Neuronal stem cell (in vitro differentiated cells): ENCODE results near the gene PACRG.

Experiments used
- DNase-seq: peaks from one replicate; pipeline ENCODE4 v3.0.0-alpha.2; 2013; ENCODE audit warnings: low spot score
- H2AFZ ChIP-seq: one replicate; pipeline ENCODE4 v1.6.1; 2013; ENCODE audit warnings: mild to moderate bottlenecking, low read length, inconsistent platforms
- H2AK5ac ChIP-seq: 2 replicates; pipeline ENCODE4 v1.6.1; 2013; ENCODE audit warnings: low read depth, mild to moderate bottlenecking, inconsistent platforms, low read length, moderate library complexity, mixed read lengths
- H2BK120ac ChIP-seq: 2 replicates; pipeline ENCODE4 v1.6.1; 2013; ENCODE audit warnings: low read depth, mild to moderate bottlenecking, inconsistent platforms, low read length, moderate library complexity, mixed read lengths
- H2BK12ac ChIP-seq: one replicate; pipeline ENCODE4 v1.6.1; 2013; ENCODE audit warnings: low read length, inconsistent platforms
- H2BK15ac ChIP-seq: 2 replicates; pipeline ENCODE4 v1.6.1; 2013; ENCODE audit warnings: mild to moderate bottlenecking, low read length, inconsistent platforms, mixed read lengths
- H2BK5ac ChIP-seq: one replicate; pipeline ENCODE4 v1.6.1; 2013; ENCODE audit warnings: inconsistent platforms, mild to moderate bottlenecking, low read length, moderate library complexity
- H3K14ac ChIP-seq: one replicate; pipeline ENCODE4 v1.6.1; 2013; ENCODE audit warnings: low read length, inconsistent platforms
- H3K18ac ChIP-seq: 2 replicates; pipeline ENCODE4 v1.6.1; 2013; ENCODE audit warnings: low read length, inconsistent platforms
- H3K23ac ChIP-seq: 2 replicates; pipeline ENCODE4 v1.6.1; 2013; ENCODE audit warnings: low read depth, mild to moderate bottlenecking, mixed read lengths, low read length, inconsistent platforms; ENCODE audit not compliant: poor library complexity
- H3K27ac ChIP-seq: replicated peaks from 3 replicates; pipeline ENCODE4 v1.5.1; 2013; ENCODE audit warnings: low read length, inconsistent platforms
- H3K27me3 ChIP-seq, 3 experiments: 2 replicates each; pipeline ENCODE4 v1.6.1; 2013; ENCODE audit warnings: low read length in 3 of 3, mild to moderate bottlenecking in 2 of 3, inconsistent platforms in 1 of 3, low read depth in 1 of 3, mixed read lengths in 1 of 3, moderate library complexity in 1 of 3; ENCODE audit not compliant: control insufficient read depth in 3 of 3, insufficient read depth in 3 of 3
- H3K36me3 ChIP-seq, 2 donors: replicated peaks in 1 of 2; 2 replicates each; pipeline ENCODE4 v1.6.1; 2013; ENCODE audit warnings: low read length in 2 of 2; ENCODE audit not compliant: control insufficient read depth in 2 of 2, insufficient read depth in 2 of 2
- H3K4ac ChIP-seq: 2 replicates; pipeline ENCODE4 v1.6.1; 2013; ENCODE audit warnings: inconsistent platforms, mild to moderate bottlenecking, low read length, moderate library complexity
- H3K4me1 ChIP-seq, 2 donors: 1 replicate in 1 of 2; 2 replicates in 1 of 2; pipeline ENCODE4 v1.6.1; 2013; ENCODE audit warnings: low read length in 2 of 2, low read depth in 1 of 2; ENCODE audit not compliant: control insufficient read depth in 2 of 2, insufficient read depth in 1 of 2
- H3K4me2 ChIP-seq: one replicate; pipeline ENCODE4 v1.6.1; 2013; ENCODE audit warnings: mild to moderate bottlenecking, low read length, inconsistent platforms; ENCODE audit not compliant: insufficient read depth, poor library complexity, severe bottlenecking
- H3K4me3 ChIP-seq, 2 donors: 2 replicates each; pipeline ENCODE4 v1.5.1; 2013; ENCODE audit warnings: low read length in 2 of 2, mild to moderate bottlenecking in 2 of 2, inconsistent platforms in 1 of 2, moderate library complexity in 1 of 2
- H3K79me1 ChIP-seq: one replicate; pipeline ENCODE4 v1.6.1; 2013; ENCODE audit warnings: low read depth, mild to moderate bottlenecking, inconsistent platforms, low read length, moderate library complexity
- H3K9ac ChIP-seq: one replicate; pipeline ENCODE4 v1.6.1; 2013; ENCODE audit warnings: mild to moderate bottlenecking, low read depth, low read length, inconsistent platforms; ENCODE audit not compliant: poor library complexity
- H3K9me3 ChIP-seq, 2 donors: replicated peaks in 1 of 2; 2 replicates each; pipeline versions ENCODE3 to v1.6.1; 2013; ENCODE audit warnings: low read length in 2 of 2, mild to moderate bottlenecking in 2 of 2, inconsistent platforms in 1 of 2, low read depth in 1 of 2, mixed read lengths in 1 of 2, moderate library complexity in 1 of 2; ENCODE audit not compliant: control insufficient read depth in 2 of 2, insufficient read depth in 1 of 2
- H4K8ac ChIP-seq: one replicate; pipeline ENCODE4 v1.6.1; 2013; ENCODE audit warnings: low read depth, mild to moderate bottlenecking, inconsistent platforms, low read length, moderate library complexity
- H4K91ac ChIP-seq: one replicate; pipeline ENCODE4 v1.6.1; 2013; ENCODE audit warnings: low read length, low read depth, mild to moderate bottlenecking, inconsistent platforms; ENCODE audit not compliant: poor library complexity
- WGBS, 2 donors: extraction: QIAGEN DNeasy Blood & Tissue Kit; methylation state at CpG; one replicate each; pipeline ENCODE4 v1.1.7; 2013; ENCODE audit warnings: missing lambda C conversion rate in 2 of 2, mixed read lengths in 1 of 2; ENCODE audit not compliant: insufficient read length in 2 of 2, insufficient replicate concordance in 1 of 2; ENCODE audit errors: extremely low coverage in 2 of 2; 5-methylcytosine and 5-hydroxymethylcytosine counted together

The PACRG gene

DNA sequence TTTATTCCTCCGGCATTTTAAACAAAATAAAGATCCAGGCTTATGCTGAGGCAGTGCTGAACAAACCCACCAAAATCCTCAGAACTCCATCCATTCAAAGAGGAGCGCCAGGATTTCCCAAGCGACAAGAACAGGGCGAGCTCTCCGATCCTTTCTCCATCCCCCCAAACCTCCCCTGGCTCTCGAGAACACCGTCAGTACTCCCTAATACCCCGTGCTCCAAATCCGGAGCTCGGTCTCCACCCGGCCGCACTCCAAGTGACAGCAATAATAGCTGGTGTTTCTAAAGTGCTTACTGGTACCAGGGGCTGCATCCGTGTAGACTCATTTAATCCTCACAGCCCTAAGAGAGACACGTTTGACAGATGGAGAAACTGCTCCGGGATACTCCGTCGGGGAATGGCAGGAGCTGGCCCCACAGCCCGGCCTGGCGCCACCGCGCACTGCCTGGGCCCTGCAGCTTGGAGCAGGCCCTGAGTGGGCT is 409.7 kb downstream of the PACRG start:
- Histone ChIP-seq H4K91ac (no peak overlapping the region), H3K36me3 (no peaks in the 10 kb centered on the region), H4K8ac (no peak overlapping the region), H3K18ac (peak overlapping the region; percentile 7), H3K4me1 (peaks cover 0 to 3% of the 10 kb centered on the region in 2 donors), H3K23ac (no peak overlapping the region), H2BK15ac (peak overlapping the region; percentile 60), H2BK120ac (no peak overlapping the region), H3K9me3 (peaks cover 3 to 13% of the 10 kb centered on the region in 2 donors), H3K27me3 (no peaks in the 10 kb centered on the region), H2BK5ac (no peak overlapping the region), H3K79me1 (peaks cover 1% of the 10 kb centered on the region), H3K4me3 (peak overlapping the region in 1 of 2 donors; percentile 45), H3K4me2 (no peak overlapping the region), H2AFZ (no peak overlapping the region), H3K27ac (no peak overlapping the region), H2AK5ac (no peak overlapping the region), H3K14ac (no peak overlapping the region), H3K4ac (no peak overlapping the region), H2BK12ac (no peak overlapping the region), H3K9ac (no peak overlapping the region)
- no CpG with 5 or more reads among the region's 21 CpGs for WGBS, 2 donors
- no peak for DNase-seq

DNA sequence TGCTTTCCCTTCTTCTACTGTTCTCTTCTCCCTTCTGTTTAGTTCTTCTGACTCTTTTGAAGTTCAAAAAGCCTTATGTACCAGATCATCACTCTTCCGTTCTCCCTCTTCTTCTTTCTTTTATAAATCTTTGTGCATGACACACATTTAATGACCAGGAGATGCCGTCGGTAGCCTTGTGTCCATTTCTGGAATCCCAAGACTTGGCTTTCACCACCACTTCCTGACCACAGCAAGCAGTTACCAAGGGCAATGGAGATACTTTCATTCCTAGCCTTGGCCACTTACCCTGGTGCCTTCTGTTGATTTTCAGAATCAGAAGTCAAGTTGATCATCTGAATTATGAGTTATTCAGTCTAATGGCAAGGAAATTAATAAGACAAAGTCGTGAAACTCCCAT is 418.3 kb downstream of the PACRG start:
- H2BK5ac ChIP-seq: no peak overlapping the region
- no peak overlapping the region for H2AK5ac ChIP-seq
- no peaks in the 10 kb centered on the region for H3K27me3 ChIP-seq
- no peak overlapping the region for H2BK15ac ChIP-seq
- H3K23ac ChIP-seq: no peak overlapping the region
- no peak overlapping the region for H3K4me2 ChIP-seq
- no CpG with 5 or more reads among the region's 4 CpGs for WGBS, 2 donors
- no peak overlapping the region for H3K27ac ChIP-seq
- DNase-seq: no peak
- H3K79me1 ChIP-seq: no peaks in the 10 kb centered on the region
- H3K4me3 ChIP-seq: no peak overlapping the region
- H3K9ac ChIP-seq: no peak overlapping the region
- H2BK120ac ChIP-seq: no peak overlapping the region
- H3K4ac ChIP-seq: no peak overlapping the region
- no peak overlapping the region for H4K91ac ChIP-seq
- H3K9me3 ChIP-seq: peaks cover 0 to 5% of the 10 kb centered on the region in 2 donors
- H3K36me3 ChIP-seq: no peaks in the 10 kb centered on the region
- no peak overlapping the region for H3K18ac ChIP-seq
- no peak overlapping the region for H4K8ac ChIP-seq
- H3K14ac ChIP-seq: no peak overlapping the region
- H2AFZ ChIP-seq: no peak overlapping the region
- H3K4me1 ChIP-seq: peaks cover 0 to under 1% of the 10 kb centered on the region in 2 donors
- H2BK12ac ChIP-seq: no peak overlapping the region

DNA sequence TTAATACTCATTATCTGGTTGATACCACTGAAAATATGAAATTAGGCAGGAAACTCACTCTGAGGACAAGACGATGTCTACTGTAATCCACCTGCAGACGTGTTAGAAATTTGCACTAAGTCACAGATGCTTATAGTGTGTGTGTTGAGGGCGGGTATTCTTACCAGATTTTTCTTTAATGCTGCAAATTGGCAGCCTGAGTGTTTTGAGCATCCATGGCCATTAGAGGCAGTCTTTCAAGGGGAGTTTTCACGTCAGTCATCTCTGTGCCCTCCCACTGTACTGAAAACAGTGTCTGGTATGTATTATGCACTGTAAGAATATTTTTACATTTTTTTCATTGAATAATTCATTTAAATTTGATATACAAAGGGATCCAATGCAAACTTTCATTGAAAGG is 420.2 kb downstream of the PACRG start:
- no peaks in the 10 kb centered on the region for H3K36me3 ChIP-seq
- H2BK5ac ChIP-seq: no peak overlapping the region
- H4K8ac ChIP-seq: no peak overlapping the region
- H3K9ac ChIP-seq: no peak overlapping the region
- H3K23ac ChIP-seq: no peak overlapping the region
- no peak overlapping the region for H2BK15ac ChIP-seq
- peaks cover 4 to 9% of the 10 kb centered on the region in 2 donors for H3K4me1 ChIP-seq
- no peak overlapping the region for H4K91ac ChIP-seq
- H3K4me2 ChIP-seq: no peak overlapping the region
- H3K14ac ChIP-seq: no peak overlapping the region
- H3K27ac ChIP-seq: no peak overlapping the region
- H2AK5ac ChIP-seq: no peak overlapping the region
- no peaks in the 10 kb centered on the region for H3K79me1 ChIP-seq
- no peaks in the 10 kb centered on the region for H3K27me3 ChIP-seq
- H2BK120ac ChIP-seq: no peak overlapping the region
- DNase-seq: no peak
- H3K9me3 ChIP-seq: peaks cover 0 to 5% of the 10 kb centered on the region in 2 donors
- H3K4me3 ChIP-seq: no peak overlapping the region
- no CpG with 5 or more reads among the region's 4 CpGs for WGBS, 2 donors
- no peak overlapping the region for H2AFZ ChIP-seq
- no peak overlapping the region for H2BK12ac ChIP-seq
- no peak overlapping the region for H3K4ac ChIP-seq
- no peak overlapping the region for H3K18ac ChIP-seq

DNA sequence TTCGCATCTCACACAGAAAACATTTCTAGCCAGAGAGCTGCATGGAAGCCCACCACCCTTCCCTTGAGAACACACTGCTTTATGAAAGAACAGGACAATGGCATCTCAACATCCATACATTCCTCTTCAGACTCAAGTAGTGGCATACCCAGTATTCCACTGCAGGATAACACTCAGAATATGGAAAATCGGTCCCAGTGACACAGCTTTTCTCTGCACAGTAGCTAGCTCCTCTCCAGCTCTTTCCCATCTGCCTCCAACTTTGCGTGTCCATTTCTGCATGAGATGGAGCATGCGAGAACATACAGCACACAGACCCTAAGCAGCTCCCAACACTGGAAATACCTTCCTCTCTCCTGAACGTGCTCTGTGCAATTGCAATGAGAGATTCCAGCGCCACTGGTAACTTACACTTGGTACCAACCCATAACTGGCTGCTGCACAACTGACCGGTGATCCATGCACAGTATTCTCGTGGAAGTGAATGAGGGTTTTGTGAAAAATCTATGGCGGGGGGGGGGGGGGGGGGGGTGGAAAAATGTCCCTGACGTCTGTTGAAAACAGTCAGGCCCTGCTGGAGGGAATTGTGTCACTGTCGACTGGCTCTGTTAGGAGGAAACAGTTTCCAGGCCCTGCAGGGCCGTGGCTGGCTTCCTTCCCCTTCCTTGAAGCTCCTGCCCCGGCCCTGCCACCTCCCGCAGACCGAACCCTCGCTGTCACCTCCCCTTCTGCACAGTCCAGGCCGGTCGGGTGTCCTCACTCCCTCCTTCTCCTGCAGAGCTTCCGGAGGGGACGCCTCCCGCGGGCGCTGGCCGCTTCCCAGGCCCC is 420.9 kb downstream of the PACRG start:
- H3K36me3 ChIP-seq: no peaks in the 10 kb centered on the region
- no peak overlapping the region for H4K8ac ChIP-seq
- H3K27ac ChIP-seq: no peak overlapping the region
- no peak overlapping the region for H2BK12ac ChIP-seq
- H2AK5ac ChIP-seq: peak overlapping the region; percentile 31
- peaks cover 0 to 5% of the 10 kb centered on the region in 2 donors for H3K9me3 ChIP-seq
- H2BK5ac ChIP-seq: peak overlapping the region; percentile 47
- no peak overlapping the region for H3K4ac ChIP-seq
- peaks cover 4 to 9% of the 10 kb centered on the region in 2 donors for H3K4me1 ChIP-seq
- no CpG with 5 or more reads among the region's 24 CpGs for WGBS, 2 donors
- no peak for DNase-seq
- H2BK15ac ChIP-seq: peak overlapping the region; percentile 79
- H3K9ac ChIP-seq: no peak overlapping the region
- H4K91ac ChIP-seq: no peak overlapping the region
- no peak overlapping the region for H2BK120ac ChIP-seq
- H3K79me1 ChIP-seq: no peaks in the 10 kb centered on the region
- no peak overlapping the region for H3K4me2 ChIP-seq
- peak overlapping the region; percentile 53 for H2AFZ ChIP-seq
- no peaks in the 10 kb centered on the region for H3K27me3 ChIP-seq
- peak overlapping the region; percentile 73 for H3K18ac ChIP-seq
- H3K23ac ChIP-seq: no peak overlapping the region
- H3K4me3 ChIP-seq: no peak overlapping the region
- no peak overlapping the region for H3K14ac ChIP-seq
